Measurements from ENCODE around the gene PRRC2A.
A peak's percentile ranks its signal among the peaks of the same experiment; 100 is the strongest.

The PRRC2A gene

DNA sequence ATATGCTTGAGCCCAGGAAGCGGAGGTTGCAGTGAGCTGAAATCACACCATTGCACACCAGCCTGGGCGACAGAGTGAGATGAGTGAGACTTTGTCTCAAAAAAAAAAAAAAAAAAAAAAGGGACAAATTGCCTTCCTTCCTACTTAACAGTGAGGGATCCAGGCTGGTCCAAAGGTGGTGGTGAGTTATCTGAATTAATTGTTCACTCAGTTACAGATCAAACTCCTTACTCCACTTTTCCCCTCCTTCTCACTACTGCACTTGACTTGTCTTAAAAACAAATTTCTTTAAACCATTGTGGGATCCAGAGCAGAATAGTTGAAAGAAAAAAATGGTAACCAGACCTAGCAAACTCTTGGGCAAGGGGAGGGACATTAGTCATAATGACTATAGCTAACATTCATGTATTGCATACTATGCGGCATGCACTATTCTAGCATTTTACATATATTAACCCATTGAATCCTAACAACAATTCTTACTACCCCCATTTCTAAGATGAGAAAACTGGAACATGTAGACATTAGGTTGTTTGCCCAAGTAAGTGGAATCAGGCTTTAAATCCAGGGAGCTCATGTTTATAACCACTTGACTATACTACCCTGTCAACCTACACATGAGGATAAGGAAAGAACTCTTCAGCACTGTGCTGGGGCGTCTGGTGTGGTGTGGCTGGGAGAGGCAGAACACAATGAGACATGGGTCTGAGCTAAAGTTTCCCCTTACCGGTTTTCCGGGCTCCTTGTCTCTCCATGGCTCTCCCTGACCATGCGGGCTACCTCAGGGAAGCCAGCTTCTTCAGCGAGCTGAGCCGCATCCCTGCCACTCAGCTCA lies 42.8 kb downstream of the PRRC2A start:
- no peak overlapping the region for H3K4ac ChIP-seq (ENCODE audit: low read length)
- WGBS, 2 donors (ENCODE audit: extremely low coverage in 2 of 2, insufficient read length in 2 of 2, insufficient replicate concordance in 1 of 2) = no CpG with 5 or more reads among the region's 9 CpGs
- H3K79me1 ChIP-seq (ENCODE audit: low read depth, low read length) = peaks cover 11% of the 10 kb centered on the region
- H3K9ac ChIP-seq (ENCODE audit: low read depth, low read length, poor library complexity) = no peak overlapping the region
- DNase-seq (ENCODE audit: low spot score) = no peak
- H3K4me3 ChIP-seq (ENCODE audit: low read length in 2 of 2) = peak overlapping the region in 1 of 2 donors; percentile 92
- no peak overlapping the region for H4K91ac ChIP-seq (ENCODE audit: low read depth, low read length, poor library complexity)
- no peaks in the 10 kb centered on the region for H3K27me3 ChIP-seq (ENCODE audit: control insufficient read depth in 3 of 3, insufficient read depth in 3 of 3, low read depth in 1 of 3, low read length in 3 of 3)
- H3K36me3 ChIP-seq (replicated peaks in 1 of 2; ENCODE audit: control insufficient read depth in 2 of 2, insufficient read depth in 2 of 2, low read length in 2 of 2) = peaks cover 16 to 61% of the 10 kb centered on the region in 2 donors
- H3K14ac ChIP-seq (ENCODE audit: low read length) = no peak overlapping the region
- no peak overlapping the region for H2BK120ac ChIP-seq (ENCODE audit: low read depth, low read length)
- no peak overlapping the region for H2BK15ac ChIP-seq (ENCODE audit: low read length)
- H3K9me3 ChIP-seq (replicated peaks in 1 of 2; ENCODE audit: control insufficient read depth in 2 of 2, insufficient read depth in 1 of 2, low read depth in 1 of 2, low read length in 2 of 2) = no peaks in the 10 kb centered on the region
- H3K18ac ChIP-seq (ENCODE audit: low read length) = no peak overlapping the region
- H2AFZ ChIP-seq (ENCODE audit: low read length) = no peak overlapping the region
- no peak overlapping the region for H2BK12ac ChIP-seq (ENCODE audit: low read length)
- H3K23ac ChIP-seq (ENCODE audit: low read depth, low read length, poor library complexity) = no peak overlapping the region
- no peak overlapping the region for H3K27ac ChIP-seq (replicated peaks; ENCODE audit: low read length)
- H3K4me1 ChIP-seq (ENCODE audit: control insufficient read depth in 2 of 2, insufficient read depth in 1 of 2, low read depth in 1 of 2, low read length in 2 of 2) = peaks cover 26 to 28% of the 10 kb centered on the region in 2 donors
- H2BK5ac ChIP-seq (ENCODE audit: low read length) = no peak overlapping the region
- H2AK5ac ChIP-seq (ENCODE audit: low read depth, low read length) = peak overlapping the region; percentile 20
- peak overlapping the region; percentile 49 for H3K4me2 ChIP-seq (ENCODE audit: insufficient read depth, low read length, poor library complexity, severe bottlenecking)
- no peak overlapping the region for H4K8ac ChIP-seq (ENCODE audit: low read depth, low read length)

DNA sequence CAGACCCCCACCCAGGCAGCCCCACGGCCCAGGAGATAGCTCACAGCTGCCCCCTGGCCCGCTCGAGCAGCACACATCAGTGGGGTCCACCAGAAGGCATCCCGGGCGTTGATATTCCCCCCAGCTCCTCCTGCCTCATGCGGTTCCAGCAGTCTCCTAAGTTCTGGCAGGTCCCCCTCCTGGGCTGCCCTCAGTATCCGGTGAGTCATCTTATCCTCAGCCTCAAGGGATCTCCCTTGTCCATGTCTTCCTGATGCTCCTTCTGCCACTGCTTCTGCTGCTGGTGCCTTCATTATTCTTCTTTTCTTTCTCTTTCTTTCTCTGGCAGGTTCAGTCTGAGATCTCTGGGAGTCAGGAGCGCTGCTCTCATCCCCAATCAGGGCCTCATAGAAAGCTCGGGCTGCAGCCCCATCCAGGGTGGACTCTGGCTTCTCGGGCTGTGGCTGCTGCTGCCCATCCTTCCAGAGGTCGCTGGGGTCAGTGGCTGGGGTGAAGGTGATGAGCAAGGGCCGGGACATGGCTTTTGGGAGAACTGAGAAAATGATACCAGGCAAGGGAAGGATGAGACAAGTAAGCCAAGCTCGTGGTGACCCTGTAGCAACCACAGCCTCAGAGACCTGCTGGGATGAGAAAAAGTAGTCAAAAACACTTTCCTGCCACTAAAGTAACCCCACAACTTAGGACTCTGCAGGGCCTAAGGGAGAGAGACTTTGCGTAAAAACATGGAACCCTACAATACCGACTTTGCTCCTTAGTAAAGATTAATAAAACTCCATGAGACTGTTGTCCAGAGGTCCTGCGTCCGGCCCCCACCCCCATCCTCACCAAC lies 43.7 kb downstream of the PRRC2A start:
- H3K79me1 ChIP-seq (ENCODE audit: low read depth, low read length) = peaks cover 7% of the 10 kb centered on the region
- no peak overlapping the region for H2BK12ac ChIP-seq (ENCODE audit: low read length)
- H3K9ac ChIP-seq (ENCODE audit: low read depth, low read length, poor library complexity) = no peak overlapping the region
- H3K18ac ChIP-seq (ENCODE audit: low read length) = no peak overlapping the region
- H3K4ac ChIP-seq (ENCODE audit: low read length) = no peak overlapping the region
- no peak for DNase-seq (ENCODE audit: low spot score)
- H3K9me3 ChIP-seq (replicated peaks in 1 of 2; ENCODE audit: control insufficient read depth in 2 of 2, insufficient read depth in 1 of 2, low read depth in 1 of 2, low read length in 2 of 2) = no peaks in the 10 kb centered on the region
- peak overlapping the region; percentile 92 to 95 for H3K4me3 ChIP-seq (ENCODE audit: low read length in 2 of 2)
- no peak overlapping the region for H3K14ac ChIP-seq (ENCODE audit: low read length)
- peaks cover 24 to 61% of the 10 kb centered on the region in 2 donors for H3K36me3 ChIP-seq (replicated peaks in 1 of 2; ENCODE audit: control insufficient read depth in 2 of 2, insufficient read depth in 2 of 2, low read length in 2 of 2)
- H2BK120ac ChIP-seq (ENCODE audit: low read depth, low read length) = no peak overlapping the region
- peaks cover 21 to 22% of the 10 kb centered on the region in 2 donors for H3K4me1 ChIP-seq (ENCODE audit: control insufficient read depth in 2 of 2, insufficient read depth in 1 of 2, low read depth in 1 of 2, low read length in 2 of 2)
- peak overlapping the region; percentile 93 for H3K27ac ChIP-seq (replicated peaks; ENCODE audit: low read length)
- no peak overlapping the region for H2BK5ac ChIP-seq (ENCODE audit: low read length)
- no peak overlapping the region for H4K91ac ChIP-seq (ENCODE audit: low read depth, low read length, poor library complexity)
- no peak overlapping the region for H2BK15ac ChIP-seq (ENCODE audit: low read length)
- no peak overlapping the region for H3K23ac ChIP-seq (ENCODE audit: low read depth, low read length, poor library complexity)
- H3K27me3 ChIP-seq (ENCODE audit: control insufficient read depth in 3 of 3, insufficient read depth in 3 of 3, low read depth in 1 of 3, low read length in 3 of 3) = no peaks in the 10 kb centered on the region
- WGBS, 2 donors (ENCODE audit: extremely low coverage in 2 of 2, insufficient read length in 2 of 2, insufficient replicate concordance in 1 of 2) = no CpG with 5 or more reads among the region's 17 CpGs
- no peak overlapping the region for H4K8ac ChIP-seq (ENCODE audit: low read depth, low read length)
- H2AK5ac ChIP-seq (ENCODE audit: low read depth, low read length) = peak overlapping the region; percentile 20
- peak overlapping the region; percentile 84 for H2AFZ ChIP-seq (ENCODE audit: low read length)
- H3K4me2 ChIP-seq (ENCODE audit: insufficient read depth, low read length, poor library complexity, severe bottlenecking) = peak overlapping the region; percentile 49

- Histone ChIP-seq H2BK12ac (ENCODE audit: low read length) (no peak within 1 kb of the TSS), H3K14ac (ENCODE audit: low read length) (no peak within 1 kb of the TSS), H3K4ac (ENCODE audit: low read length) (no peak within 1 kb of the TSS), H3K9me3 (replicated peaks in 1 of 2; ENCODE audit: control insufficient read depth in 2 of 2, insufficient read depth in 1 of 2, low read depth in 1 of 2, low read length in 2 of 2) (no peaks in the 10 kb centered on the region), H3K18ac (ENCODE audit: low read length) (peak within 1 kb of the TSS; percentile 92), H2AK5ac (ENCODE audit: low read depth, low read length) (peak within 1 kb of the TSS; percentile 85), H2BK5ac (ENCODE audit: low read length) (peak within 1 kb of the TSS; percentile 45), H3K4me3 (ENCODE audit: low read length in 2 of 2) (peak within 1 kb of the TSS; percentile 92 to 95), H2BK15ac (ENCODE audit: low read length) (no peak within 1 kb of the TSS), H3K27me3 (ENCODE audit: control insufficient read depth in 3 of 3, insufficient read depth in 3 of 3, low read depth in 1 of 3, low read length in 3 of 3) (no peaks in the 10 kb centered on the region), H3K79me1 (ENCODE audit: low read depth, low read length) (peaks cover 7% of the 10 kb centered on the region), H3K36me3 (replicated peaks in 1 of 2; ENCODE audit: control insufficient read depth in 2 of 2, insufficient read depth in 2 of 2, low read length in 2 of 2) (peaks cover 30 to 66% of the 10 kb centered on the region in 2 donors), H2BK120ac (ENCODE audit: low read depth, low read length) (no peak within 1 kb of the TSS), H4K8ac (ENCODE audit: low read depth, low read length) (no peak within 1 kb of the TSS), H3K23ac (ENCODE audit: low read depth, low read length, poor library complexity) (peak within 1 kb of the TSS; percentile 58), H3K4me1 (ENCODE audit: control insufficient read depth in 2 of 2, insufficient read depth in 1 of 2, low read depth in 1 of 2, low read length in 2 of 2) (peaks cover 15 to 16% of the 10 kb centered on the region in 2 donors), H3K27ac (replicated peaks; ENCODE audit: low read length) (peak within 1 kb of the TSS; percentile 93), H3K4me2 (ENCODE audit: insufficient read depth, low read length, poor library complexity, severe bottlenecking) (peak within 1 kb of the TSS; percentile 92), H3K9ac (ENCODE audit: low read depth, low read length, poor library complexity) (peak within 1 kb of the TSS; percentile 93), H4K91ac (ENCODE audit: low read depth, low read length, poor library complexity) (peak within 1 kb of the TSS; percentile 64), H2AFZ (ENCODE audit: low read length) (peak within 1 kb of the TSS; percentile 84)
- DNase-seq (ENCODE audit: low spot score) = peak; percentile 79
- WGBS, 2 donors (ENCODE audit: extremely low coverage in 2 of 2, insufficient read length in 2 of 2, insufficient replicate concordance in 1 of 2) = no CpG with 5 or more reads among the region's 39 CpGs
Measured at GRCh38 chr6:31664790-31665500, 44.4 kb downstream of the PRRC2A start, which contains the start of gene GPANK1. TSS of gene GPANK1 (minus strand) at chr6:31664997. CDS start at chr6:31664478, 519 bp downstream.
